SKM-1 (cell line): ENCODE measurements around the gene HEMGN.

Experiments used
- DNase-seq: peaks from one replicate; lab custom pipeline; 2025; ENCODE audit not compliant: unreplicated experiment; lab: John Stamatoyannopoulos, UW

The HEMGN gene

DNA sequence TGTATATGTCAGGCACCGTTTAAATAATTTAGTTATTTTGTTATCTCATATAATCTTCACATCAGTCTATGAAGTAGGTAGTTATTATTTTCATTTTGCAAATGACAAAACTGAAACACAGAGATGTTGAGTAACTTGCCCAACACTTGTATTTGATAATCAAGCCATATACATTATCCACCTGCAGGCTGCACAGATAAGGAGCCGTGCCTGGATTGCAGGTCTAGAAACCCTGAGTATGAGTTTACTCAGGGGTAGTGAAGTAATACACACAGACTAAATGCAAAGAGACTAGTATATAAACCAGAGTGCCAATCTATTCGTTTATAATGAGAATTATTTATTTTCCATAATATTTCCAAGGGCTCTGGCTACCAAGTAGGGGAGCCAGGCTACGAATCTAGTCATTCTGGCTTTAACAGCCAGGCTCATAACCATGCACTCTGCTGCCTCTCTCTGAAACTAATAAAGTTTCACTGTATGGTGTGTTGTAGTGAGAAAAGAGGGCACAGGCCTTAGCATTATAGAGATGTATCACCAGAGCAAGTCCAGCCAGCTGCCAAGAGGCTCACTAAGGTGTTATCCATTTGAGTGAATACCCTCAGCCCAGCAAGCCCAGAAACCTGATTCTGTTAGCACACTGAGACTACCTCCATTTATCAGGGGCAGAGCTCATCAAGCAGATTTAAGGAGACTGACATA, 4.5 kb downstream of the HEMGN start:
- no peak for DNase-seq

DNA sequence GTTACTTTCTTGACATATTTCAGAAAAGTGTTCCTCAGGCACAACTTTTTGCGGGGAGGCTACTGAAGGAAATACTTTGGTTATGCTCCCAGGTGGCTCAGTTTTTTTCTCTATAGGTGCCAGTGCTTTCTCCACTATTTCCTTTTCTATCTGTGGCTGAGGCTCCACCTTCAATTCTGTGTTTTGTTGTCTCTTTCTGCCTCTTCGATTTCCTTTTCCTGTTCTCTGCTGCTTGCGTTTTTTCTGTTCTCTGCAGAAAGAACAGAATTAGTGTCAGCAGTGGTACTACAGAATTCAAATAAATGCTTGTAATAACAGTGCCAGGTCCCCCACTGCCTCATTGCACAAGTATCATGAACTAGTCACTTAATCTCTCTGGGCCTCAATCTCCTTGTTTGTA, 7.0 kb downstream of the HEMGN start:
- DNase-seq: no peak

- DNase-seq: no peak
These were observed 8.9 kb downstream of the HEMGN start for GRCh38 chr9:97928986-97929604.

GRCh38 chr9:97925497-97926334, 12.3 kb downstream of the HEMGN start:
- no peak for DNase-seq

DNA sequence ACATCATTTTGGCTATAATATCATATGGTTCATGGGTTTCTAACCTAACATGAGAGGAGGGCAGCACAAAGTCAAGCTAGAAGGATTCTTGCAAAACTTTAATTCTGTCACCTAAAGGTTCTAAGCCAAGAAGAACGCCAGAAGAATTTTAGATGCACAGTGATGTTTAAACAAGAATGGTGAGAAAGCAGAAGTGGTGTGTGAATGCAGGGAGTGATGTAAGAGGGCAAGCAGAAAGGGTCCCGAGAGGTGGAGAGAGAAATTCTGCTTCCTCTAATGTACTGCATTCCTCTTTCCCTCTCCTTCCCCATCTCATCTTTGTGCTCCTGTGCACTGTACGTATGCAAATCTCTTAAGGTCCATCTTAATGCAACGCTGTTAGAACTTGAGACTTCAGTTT, 13.6 kb downstream of the HEMGN start:
- peak; percentile 68 for DNase-seq

- DNase-seq: peak; percentile 27
These were observed 14.4 kb downstream of the HEMGN start for GRCh38 chr9:97923529-97924108.

DNA sequence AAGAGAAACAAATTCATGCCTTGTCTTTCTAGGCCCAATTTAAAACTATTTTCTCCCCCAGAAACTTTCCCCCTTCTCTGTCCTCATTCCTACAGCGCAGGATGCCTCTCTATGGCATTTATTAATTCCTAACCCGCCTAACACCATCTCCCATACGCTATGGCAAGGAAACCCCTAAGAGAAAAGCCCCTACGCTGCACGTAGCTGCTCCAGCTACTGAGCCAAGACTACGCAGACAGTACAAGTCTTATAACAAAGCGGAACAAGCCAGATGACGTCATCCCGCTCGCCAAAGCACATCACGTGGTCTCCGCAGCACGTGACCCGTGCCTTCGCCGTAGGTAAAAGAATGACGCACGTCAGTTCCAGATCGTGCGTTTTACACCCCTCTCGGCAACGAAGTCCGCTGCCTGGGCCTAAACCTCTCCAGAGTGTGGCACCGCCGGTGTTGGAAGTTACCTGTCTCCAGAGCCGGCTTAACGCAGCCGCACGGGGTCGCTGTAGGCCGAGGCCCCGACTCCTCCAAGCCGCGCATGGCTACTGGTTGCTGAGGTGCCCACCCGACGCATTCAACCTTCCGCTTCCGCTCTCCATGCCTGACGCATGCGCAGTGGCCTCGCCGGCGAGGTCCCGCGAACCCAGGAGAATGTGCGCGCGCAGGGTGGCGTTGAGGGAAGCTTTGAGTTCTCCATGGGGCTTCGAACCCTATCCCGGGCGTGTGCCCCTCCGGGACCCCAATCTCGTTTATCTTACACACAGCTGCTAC, 15.8 kb downstream of the HEMGN start, which contains the start of gene TRMO:
TSS of gene TRMO (minus strand) at position 542 of the 766 bp plus-strand sequence. CDS start at position 535, 7 bp downstream.
- DNase-seq: peak; percentile 67

- DNase-seq: no peak
These were observed 18.7 kb downstream of the HEMGN start for GRCh38 chr9:97919217-97919813.

DNA sequence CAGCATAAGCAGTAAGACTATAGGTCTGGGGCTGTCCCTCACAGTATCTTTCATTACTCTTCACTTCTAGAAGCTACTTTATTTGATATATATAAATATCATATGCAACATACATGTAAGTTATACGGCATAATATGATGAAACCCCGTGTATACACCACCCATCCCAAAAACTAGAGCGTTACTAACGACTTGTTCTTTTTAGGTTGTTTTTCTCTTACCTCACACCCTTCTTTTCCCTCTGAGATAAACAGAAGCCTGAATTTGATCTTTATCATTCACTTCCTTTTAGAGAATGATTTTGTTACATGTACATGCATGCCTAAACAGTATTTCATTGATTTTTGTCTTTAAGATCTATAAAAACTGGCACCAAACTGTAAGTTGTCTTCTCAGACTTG, 19.4 kb downstream of the HEMGN start:
- DNase-seq: no peak

GRCh38 chr9:97911970-97912369, 26.0 kb downstream of the HEMGN start:
- DNase-seq: no peak

- no peak for DNase-seq
These were observed 26.4 kb downstream of the HEMGN start for GRCh38 chr9:97911528-97911927.

DNA sequence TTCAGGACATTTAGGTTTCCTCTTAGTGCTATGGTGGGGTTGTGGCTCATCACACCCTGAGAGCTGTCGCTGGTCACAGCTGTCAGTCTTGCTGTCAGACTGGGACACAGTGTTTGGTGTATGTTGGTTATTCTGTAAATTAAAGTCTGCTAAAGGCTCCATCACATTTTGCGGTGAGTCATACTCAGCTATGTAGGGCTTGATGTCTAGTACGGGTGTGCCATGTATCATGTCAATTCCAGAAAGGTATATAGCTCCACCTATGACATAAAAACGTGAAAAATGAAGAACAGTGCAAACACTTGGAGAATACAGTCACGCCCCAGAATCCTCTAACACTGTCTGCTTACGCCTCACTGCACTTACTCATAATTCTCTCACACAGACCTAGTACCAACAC, 27.6 kb downstream of the HEMGN start:
- DNase-seq: no peak

DNA sequence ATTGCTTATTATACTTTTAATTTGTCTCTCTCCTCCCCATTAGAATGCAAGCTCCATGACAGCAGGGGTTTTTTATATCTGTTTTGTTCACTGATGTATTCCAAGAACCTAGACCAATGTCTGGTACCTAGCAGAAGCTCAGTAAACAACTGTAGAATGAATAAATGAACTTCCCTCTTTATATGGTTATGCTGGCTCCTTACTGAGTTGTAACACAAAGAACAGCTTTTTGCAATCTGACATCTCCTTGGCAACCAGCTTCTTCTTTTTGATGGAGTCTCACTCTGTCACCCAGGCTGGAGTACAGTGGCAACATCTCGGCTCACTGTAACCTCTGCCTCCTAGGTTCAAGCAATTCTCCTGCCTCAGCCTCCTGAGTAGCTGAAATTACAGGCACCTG, 29.3 kb downstream of the HEMGN start:
- DNase-seq: peak; percentile 43

- DNase-seq: no peak
These were observed 30.3 kb downstream of the HEMGN start for GRCh38 chr9:97907632-97908031.

DNA sequence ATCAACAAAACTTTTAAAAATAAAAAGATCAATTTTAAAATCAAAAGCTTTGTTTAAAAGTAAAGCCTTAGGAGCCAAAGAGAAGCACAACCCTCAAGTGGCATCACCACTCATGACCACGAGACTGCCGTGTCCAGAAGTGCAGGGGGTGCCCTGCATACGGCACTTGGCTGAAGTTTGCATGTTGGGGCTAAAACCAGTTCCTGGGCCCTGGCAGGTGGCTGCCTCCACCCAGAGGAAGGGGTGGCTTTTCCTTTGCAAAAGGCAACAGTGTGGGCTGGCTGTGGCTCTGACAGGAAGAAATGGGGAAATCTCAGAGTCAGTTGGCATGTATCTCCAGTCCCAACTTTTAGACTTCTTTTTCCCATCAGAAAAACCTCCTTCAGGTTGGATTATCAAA, 30.9 kb downstream of the HEMGN start:
- DNase-seq: peak; percentile 16

GRCh38 chr9:97906236-97906831, 31.6 kb downstream of the HEMGN start:
- DNase-seq: peak; percentile 25

DNA sequence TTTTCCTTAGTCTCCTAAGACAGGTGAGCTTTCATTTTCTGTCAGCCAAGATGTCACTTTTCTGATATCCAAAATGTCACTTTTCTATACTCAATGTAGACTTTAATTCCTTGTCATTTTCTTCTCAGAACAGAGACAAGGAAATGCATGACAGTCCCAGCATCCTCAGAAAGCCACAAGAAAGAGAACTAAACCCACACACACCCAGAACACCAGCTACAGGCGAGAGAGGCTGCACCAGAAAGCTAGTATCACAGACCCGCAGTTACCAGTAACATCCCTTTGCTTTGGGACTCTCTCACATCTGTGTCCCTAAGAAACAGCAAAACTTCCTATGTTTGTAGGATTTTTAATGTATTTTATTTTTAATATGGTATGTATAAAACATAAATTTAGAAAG, 32.7 kb downstream of the HEMGN start:
- no peak for DNase-seq

DNA sequence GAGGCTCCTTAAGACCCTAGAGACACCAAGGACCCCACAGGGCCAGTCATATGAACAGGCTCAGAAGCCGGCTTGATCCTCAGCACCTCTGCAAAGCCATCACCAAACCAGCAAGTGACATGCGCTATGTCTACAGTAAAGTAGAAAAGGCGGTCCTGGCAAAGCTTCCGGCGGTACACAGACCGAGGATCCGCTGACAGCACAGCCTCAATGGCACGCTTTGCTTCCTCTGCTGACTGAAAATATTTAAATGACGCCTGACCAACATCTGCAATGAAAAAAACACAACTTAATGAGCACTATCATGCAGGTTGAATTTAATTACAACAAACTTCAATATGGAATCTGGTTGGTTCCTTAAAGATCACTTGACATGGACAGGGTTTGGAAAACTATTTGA, 33.2 kb downstream of the HEMGN start:
- no peak for DNase-seq

DNA sequence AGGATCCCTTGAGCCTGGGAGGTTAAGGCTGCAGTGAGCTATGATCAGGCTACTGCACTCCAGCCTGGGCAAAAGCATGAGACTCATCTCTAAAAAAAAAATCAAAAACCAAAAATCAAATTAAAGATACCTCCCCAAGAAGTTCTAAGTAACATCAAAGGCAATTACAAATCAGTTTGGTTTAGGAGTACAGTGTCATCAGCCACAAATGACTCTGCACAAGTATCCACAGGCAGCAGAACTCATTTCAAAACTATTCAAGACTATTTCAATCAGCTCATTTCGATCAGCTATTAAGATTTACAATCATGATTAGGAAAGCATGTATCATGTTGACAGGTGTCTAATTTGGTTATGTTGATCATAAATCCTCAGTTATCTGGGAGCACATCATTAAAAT, 34.8 kb downstream of the HEMGN start:
- no peak for DNase-seq
